ENCODE data around the gene NECTIN1.

Gene NECTIN1

GRCh38 chr11:119726150-119726553, 2.8 kb downstream of the NECTIN1 start:
- TF ChIP-seq CTCF (IDR thresholded peaks at IDR 0.05; ENCODE audit: low read depth, low read length), result no peak
- no peak for DNase-seq (ENCODE audit: low read depth in 2 of 2)
- H3K4me3 ChIP-seq (replicated peaks in 1 of 2; ENCODE audit: low read depth in 2 of 2, low read length in 2 of 2), result no peak overlapping the region

- no peak for TF ChIP-seq CTCF (IDR thresholded peaks at IDR 0.05; ENCODE audit: low read depth, low read length)
- DNase-seq (ENCODE audit: low read depth in 2 of 2), result peak in 1 of 2 donors; percentile 8
- H3K4me3 ChIP-seq (replicated peaks in 1 of 2; ENCODE audit: low read depth in 2 of 2, low read length in 2 of 2), result no peak overlapping the region
These were observed 4.0 kb downstream of the NECTIN1 start for GRCh38 chr11:119724956-119725355.

GRCh38 chr11:119723952-119724325, 5.1 kb downstream of the NECTIN1 start:
- TF ChIP-seq CTCF (IDR thresholded peaks at IDR 0.05; ENCODE audit: low read depth, low read length), result no peak
- no peak for DNase-seq (ENCODE audit: low read depth in 2 of 2)
- H3K4me3 ChIP-seq (replicated peaks in 1 of 2; ENCODE audit: low read depth in 2 of 2, low read length in 2 of 2), result no peak overlapping the region

GRCh38 chr11:119723243-119723951, 5.6 kb downstream of the NECTIN1 start:
- H3K4me3 ChIP-seq (replicated peaks in 1 of 2; ENCODE audit: low read depth in 2 of 2, low read length in 2 of 2), result no peak overlapping the region
- DNase-seq (ENCODE audit: low read depth in 2 of 2), result no peak
- TF ChIP-seq CTCF (IDR thresholded peaks at IDR 0.05; ENCODE audit: low read depth, low read length), result no peak

- no peak for DNase-seq (ENCODE audit: low read depth in 2 of 2)
- H3K4me3 ChIP-seq (replicated peaks in 1 of 2; ENCODE audit: low read depth in 2 of 2, low read length in 2 of 2), result no peak overlapping the region
- no peak for TF ChIP-seq CTCF (IDR thresholded peaks at IDR 0.05; ENCODE audit: low read depth, low read length)
These were observed 6.7 kb downstream of the NECTIN1 start for GRCh38 chr11:119722281-119722794.

GRCh38 chr11:119721129-119722120, 7.6 kb downstream of the NECTIN1 start:
- no peak overlapping the region for H3K4me3 ChIP-seq (replicated peaks in 1 of 2; ENCODE audit: low read depth in 2 of 2, low read length in 2 of 2)
- TF ChIP-seq CTCF (IDR thresholded peaks at IDR 0.05; ENCODE audit: low read depth, low read length), result peak; percentile 40
- peak; percentile 24 to 45 for DNase-seq (ENCODE audit: low read depth in 2 of 2)

Data from cardiac fibroblast (primary cell).